DOHH2 (cell line): ENCODE results near the gene DNAAF5.

ENCODE experiments used
- H3F3A ChIP-seq: fragments of 200-600 bp; sonication (generic), shearing (Covaris generic); 2 replicates; pipeline ENCODE4 v1.6.0; 2016; ENCODE audit warnings: antibody characterized with exemption, mild to moderate bottlenecking; ENCODE audit not compliant: control insufficient read depth, insufficient read depth
- H3K27ac ChIP-seq: fragments of 200-600 bp; sonication (generic); 2 replicates; pipeline ENCODE4 v1.5.1; 2014; ENCODE audit warnings: low read depth, mild to moderate bottlenecking, low read length, moderate library complexity
- H3K27me3 ChIP-seq: fragments of 200-600 bp; sonication (generic); 2 replicates; pipeline ENCODE4 v1.6.1; 2014; ENCODE audit warnings: mild to moderate bottlenecking, low read length, mixed read lengths; ENCODE audit not compliant: control insufficient read depth
- H3K36me3 ChIP-seq: fragments of 200-600 bp; sonication (generic); 2 replicates; pipeline ENCODE4 v1.6.1; 2014; ENCODE audit warnings: mild to moderate bottlenecking, low read length, moderate library complexity, mixed read lengths; ENCODE audit not compliant: control insufficient read depth
- H3K4me1 ChIP-seq: fragments of 200-600 bp; sonication (generic); 2 replicates; pipeline ENCODE4 v1.6.1; 2014; ENCODE audit warnings: mild to moderate bottlenecking, low read length, mixed read lengths; ENCODE audit not compliant: control insufficient read depth
- H3K4me2 ChIP-seq: fragments of 200-600 bp; sonication (generic); 2 replicates; pipeline ENCODE4 v1.6.0; 2014; ENCODE audit warnings: mild to moderate bottlenecking, low read length, moderate library complexity
- H3K4me3 ChIP-seq: fragments of 200-600 bp; sonication (generic); 2 replicates; pipeline ENCODE4 v1.5.1; 2014; ENCODE audit warnings: mild to moderate bottlenecking, low read length, mixed read lengths
- H3K79me2 ChIP-seq: fragments of 200-600 bp; sonication (generic); 2 replicates; pipeline ENCODE4 v1.6.1; 2014; ENCODE audit warnings: mild to moderate bottlenecking, low read length, mixed read lengths; ENCODE audit not compliant: control insufficient read depth
- H3K9me2 ChIP-seq: fragments of 200-600 bp; sonication (generic); replicated peaks from 2 replicates; pipeline ENCODE4 v1.6.1; 2014; ENCODE audit warnings: mild to moderate bottlenecking, low read length, mixed read lengths; ENCODE audit not compliant: control insufficient read depth
- H3K9me3 ChIP-seq: fragments of 200-600 bp; sonication (generic); 2 replicates; pipeline ENCODE4 v1.6.1; 2014; ENCODE audit warnings: antibody characterized with exemption, low read length, mixed read lengths; ENCODE audit not compliant: control insufficient read depth, insufficient read depth
- H4K20me1 ChIP-seq: fragments of 200-600 bp; sonication (generic); 2 replicates; pipeline ENCODE4 v1.6.0; 2014; ENCODE audit warnings: low read depth, mild to moderate bottlenecking, antibody characterized with exemption, low read length, moderate library complexity; ENCODE audit not compliant: control insufficient read depth, insufficient read depth
- CTCF ChIP-seq: fragments of 200-600 bp; sonication (generic); IDR thresholded peaks from one replicate; pipeline ENCODE4 v1.5.1; 2014; ENCODE audit warnings: antibody characterized with exemption, mild to moderate bottlenecking, low read depth, low read length; ENCODE audit not compliant: poor library complexity, severe bottlenecking
- EZH2phosphoT487 ChIP-seq: fragments of 200-600 bp; sonication (generic); IDR thresholded peaks from 2 replicates; pipeline ENCODE4 v1.6.1; 2017; ENCODE audit warnings: borderline replicate concordance, mild to moderate bottlenecking, antibody characterized with exemption, low read length, moderate library complexity, mixed read lengths

The DNAAF5 gene

GRCh38 chr7:726084-726853, at the start of gene DNAAF5:
DNAAF5 (plus strand) TSS chr7:726699; CDS start chr7:726721, 22 bp downstream.
- TF ChIP-seq CTCF (peak; percentile 13), EZH2phosphoT487 (no peak)
- peak within 1 kb of the TSS; percentile 38 for H3K27ac ChIP-seq

DNA sequence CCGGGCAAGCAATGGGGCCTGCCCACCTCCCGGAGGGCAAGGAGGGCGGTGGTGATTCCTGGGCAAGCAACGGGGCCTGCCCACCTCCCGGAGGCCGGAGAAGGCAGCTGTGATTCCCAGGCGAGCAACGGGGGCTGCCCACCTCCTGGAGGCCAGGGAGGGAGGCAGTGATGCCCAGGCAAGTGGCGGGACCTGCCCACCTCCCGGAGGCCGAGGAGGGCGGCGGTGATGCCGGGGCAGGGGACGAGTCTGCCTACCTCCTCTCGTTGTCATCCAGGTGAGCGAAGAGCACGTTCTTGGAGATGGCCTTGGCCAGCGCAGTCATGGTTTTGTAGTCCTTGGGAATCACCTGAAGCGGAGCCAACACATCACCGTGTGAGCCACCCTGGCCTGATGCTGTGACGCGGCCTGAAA, 49.5 kb upstream of the DNAAF5 start:
- no peak overlapping the region for H3K27ac ChIP-seq
- no peaks in the 10 kb centered on the region for H3K27me3 ChIP-seq
- H3K4me2 ChIP-seq = no peak overlapping the region
- H3K36me3 ChIP-seq = peaks cover 78% of the 10 kb centered on the region
- TF ChIP-seq CTCF = no peak
- TF ChIP-seq EZH2phosphoT487 = no peak
- no peak overlapping the region for H3K4me3 ChIP-seq
- H3K9me3 ChIP-seq = no peaks in the 10 kb centered on the region
- H3K79me2 ChIP-seq = no peaks in the 10 kb centered on the region; the same call in 1 of the 2 replicates
- H3K9me2 ChIP-seq = no peaks in the 10 kb centered on the region
- H3K4me1 ChIP-seq = no peaks in the 10 kb centered on the region
- no peaks in the 10 kb centered on the region for H4K20me1 ChIP-seq
- no peaks in the 10 kb centered on the region for H3F3A ChIP-seq

More at GRCh38 chr7:726084-726853, at the start of gene DNAAF5:
- Histone ChIP-seq H3K27me3 (no peaks in the 10 kb centered on the region), H4K20me1 (no peaks in the 10 kb centered on the region), H3F3A (no peaks in the 10 kb centered on the region), H3K36me3 (peaks cover 78% of the 10 kb centered on the region), H3K4me2 (peak within 1 kb of the TSS; percentile 73), H3K79me2 (peaks cover 92% of the 10 kb centered on the region), H3K4me1 (peaks cover 24% of the 10 kb centered on the region), H3K4me3 (peak within 1 kb of the TSS; percentile 75), H3K9me2 (no peaks in the 10 kb centered on the region), H3K9me3 (peaks cover 23% of the 10 kb centered on the region; the same call in 1 of the 2 replicates)

- Histone ChIP-seq H3K27ac (no peak overlapping the region), H3K4me1 (no peaks in the 10 kb centered on the region), H3K27me3 (no peaks in the 10 kb centered on the region), H3K36me3 (peaks cover 86% of the 10 kb centered on the region), H3K4me3 (no peak overlapping the region), H4K20me1 (no peaks in the 10 kb centered on the region), H3K9me2 (no peaks in the 10 kb centered on the region), H3K4me2 (no peak overlapping the region), H3F3A (no peaks in the 10 kb centered on the region), H3K9me3 (peaks cover 6% of the 10 kb centered on the region; the same call in 1 of the 2 replicates), H3K79me2 (peaks cover 7% of the 10 kb centered on the region)
- TF ChIP-seq EZH2phosphoT487 (no peak), CTCF (no peak)
Measured at GRCh38 chr7:680411-681127, 45.9 kb upstream of the DNAAF5 start.
